GM13976 (cell line): Measurements from ENCODE around the gene RBM20.
"Not testable (repeated sequence)": the region's sequence is repeated elsewhere in the genome, so short reads cannot be mapped to it uniquely, and the experiment has no call there.

Experiments used
- DNase-seq: peaks from one replicate; pipeline ENCODE4 v3.0.0; 2012; ENCODE audit warnings: low spot score
- CTCF ChIP-seq: IDR thresholded peaks from 2 replicates; pipeline ENCODE4 v1.5.1; 2012; ENCODE audit warnings: borderline replicate concordance, mild to moderate bottlenecking; ENCODE audit not compliant: insufficient read depth; ENCODE audit errors: extremely low read depth, missing control alignments, control extremely low read depth
- in situ Hi-C: fragments of 300-500 bp; cut with MboI; formaldehyde crosslinking; loops from one replicate; pipeline ENCODE4 v1.12.0; 2022; ENCODE audit warnings: low sequenced_read_pairs, mixed read lengths, inconsistent platforms; ENCODE audit not compliant: unreplicated experiment

Gene RBM20

GRCh38 chr10:110724116-110724921, 80.2 kb downstream of the RBM20 start:
- peak; percentile 40 for DNase-seq
- TF ChIP-seq CTCF: no peak
- in situ Hi-C loops: no loop called here

- no peak for TF ChIP-seq CTCF
- no peak for DNase-seq
- in situ Hi-C loops: loop anchor here (25.0 kb wide), 1 partner anchor 612 kb away; no protein-coding TSS in a partner anchor
Observed at GRCh38 chr10:110724937-110725336, 80.8 kb downstream of the RBM20 start.

GRCh38 chr10:110725801-110726630, 81.9 kb downstream of the RBM20 start:
- no peak for DNase-seq
- in situ Hi-C loops: loop anchor here (25.0 kb wide), 1 partner anchor 611 kb away; no protein-coding TSS in a partner anchor
- no peak for TF ChIP-seq CTCF

GRCh38 chr10:110727785-110728184, 83.6 kb downstream of the RBM20 start:
- in situ Hi-C loops: loop anchor here (25.0 kb wide), 1 partner anchor 610 kb away; no protein-coding TSS in a partner anchor
- not testable (repeated sequence) for DNase-seq

GRCh38 chr10:110730345-110731050, 86.4 kb downstream of the RBM20 start:
- DNase-seq: no peak
- in situ Hi-C loops: loop anchor here (25.0 kb wide), 1 partner anchor 607 kb away; no protein-coding TSS in a partner anchor
- no peak for TF ChIP-seq CTCF

- TF ChIP-seq CTCF: no peak
Observed at GRCh38 chr10:110733218-110733952, 89.2 kb downstream of the RBM20 start.

More at GRCh38 chr10:110733218-110733952, 89.2 kb downstream of the RBM20 start:
- DNase-seq: no peak
- in situ Hi-C loops: loop anchor here (25.0 kb wide), 1 partner anchor 604 kb away; no protein-coding TSS in a partner anchor
